Fibroblast of pulmonary artery (primary cell): ENCODE results near the gene PCDHA1.
A peak's percentile ranks its signal among the peaks of the same experiment; 100 is the strongest.

Source experiments
- DNase-seq: peaks from one replicate; pipeline ENCODE4 v3.0.0-alpha.2; 2010; ENCODE audit warnings: low read depth
- H3K4me3 ChIP-seq: replicated peaks from 2 replicates; pipeline ENCODE4 v1.5.1; 2011; ENCODE audit warnings: low read depth, mild to moderate bottlenecking, control low read depth, low read length, moderate library complexity
- TF ChIP-seq, protein P1 (sequence below): IDR thresholded peaks from 2 replicates; pipeline ENCODE4 v1.5.1; 2011; ENCODE audit warnings: mild to moderate bottlenecking, control low read depth, low read length, inconsistent platforms; ENCODE audit errors: missing control alignments

PCDHA1 gene

DNA sequence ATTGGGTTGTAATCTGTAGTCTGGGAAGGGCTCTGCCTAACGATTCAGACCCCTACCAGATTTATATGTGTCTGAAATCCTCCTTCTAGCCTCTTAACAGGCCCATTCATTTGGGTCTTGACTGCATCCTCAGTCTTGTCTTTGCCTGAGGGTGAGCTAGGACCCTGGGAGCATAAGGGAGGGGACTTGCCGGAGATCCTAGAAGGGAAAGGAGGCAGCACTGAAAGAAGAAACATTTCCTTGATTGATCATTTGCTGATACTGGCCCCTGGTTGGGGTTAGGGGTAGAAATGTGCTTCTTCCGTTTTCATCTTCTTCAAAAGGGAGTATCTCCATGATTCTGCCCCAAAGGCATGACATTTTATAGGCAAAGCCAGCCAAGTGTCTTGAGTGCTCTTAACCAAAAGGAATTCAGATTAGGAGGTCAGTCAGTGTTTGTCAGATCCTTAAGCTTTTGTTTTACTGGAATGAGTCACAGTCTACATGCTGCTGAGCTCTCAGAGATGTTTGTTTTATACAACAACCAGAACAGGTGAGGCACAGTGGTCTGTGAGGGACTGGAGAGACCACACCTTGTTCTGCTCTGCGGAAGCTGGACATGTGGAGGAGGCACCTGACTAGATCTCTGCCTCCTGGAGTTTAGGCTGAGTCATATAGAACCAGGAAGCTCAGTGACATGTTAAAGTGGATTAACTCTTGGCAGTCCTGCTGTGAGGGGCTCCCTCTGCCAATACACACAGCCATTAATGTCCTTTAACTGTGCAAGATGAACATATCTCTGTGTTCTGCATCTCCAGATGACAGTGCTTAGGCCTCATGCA, 218.1 kb downstream of the PCDHA1 start:
- TF ChIP-seq, protein P1, sequence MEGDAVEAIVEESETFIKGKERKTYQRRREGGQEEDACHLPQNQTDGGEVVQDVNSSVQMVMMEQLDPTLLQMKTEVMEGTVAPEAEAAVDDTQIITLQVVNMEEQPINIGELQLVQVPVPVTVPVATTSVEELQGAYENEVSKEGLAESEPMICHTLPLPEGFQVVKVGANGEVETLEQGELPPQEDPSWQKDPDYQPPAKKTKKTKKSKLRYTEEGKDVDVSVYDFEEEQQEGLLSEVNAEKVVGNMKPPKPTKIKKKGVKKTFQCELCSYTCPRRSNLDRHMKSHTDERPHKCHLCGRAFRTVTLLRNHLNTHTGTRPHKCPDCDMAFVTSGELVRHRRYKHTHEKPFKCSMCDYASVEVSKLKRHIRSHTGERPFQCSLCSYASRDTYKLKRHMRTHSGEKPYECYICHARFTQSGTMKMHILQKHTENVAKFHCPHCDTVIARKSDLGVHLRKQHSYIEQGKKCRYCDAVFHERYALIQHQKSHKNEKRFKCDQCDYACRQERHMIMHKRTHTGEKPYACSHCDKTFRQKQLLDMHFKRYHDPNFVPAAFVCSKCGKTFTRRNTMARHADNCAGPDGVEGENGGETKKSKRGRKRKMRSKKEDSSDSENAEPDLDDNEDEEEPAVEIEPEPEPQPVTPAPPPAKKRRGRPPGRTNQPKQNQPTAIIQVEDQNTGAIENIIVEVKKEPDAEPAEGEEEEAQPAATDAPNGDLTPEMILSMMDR, result no peak
- no peak overlapping the region for H3K4me3 ChIP-seq
- peak; percentile 2 for DNase-seq

DNA sequence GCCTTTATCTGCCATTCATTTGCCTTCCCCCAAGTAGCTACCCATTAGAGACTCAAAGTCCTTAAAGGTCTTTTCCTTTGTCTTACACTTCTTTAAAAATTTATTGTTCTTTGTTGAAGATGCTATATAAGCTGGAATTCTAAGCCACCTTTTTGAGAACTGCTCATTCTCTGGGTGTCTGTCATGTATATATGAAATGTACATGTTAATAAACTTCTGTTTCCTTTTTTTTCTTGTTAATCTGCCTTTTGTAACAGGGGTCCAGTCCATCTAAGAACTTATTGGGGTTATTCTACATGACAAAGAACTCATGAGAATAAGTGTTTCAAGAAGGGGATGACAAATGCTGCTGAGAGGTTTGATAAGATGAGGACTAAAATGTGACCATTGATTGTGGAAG, 221.9 kb downstream of the PCDHA1 start:
- TF ChIP-seq, protein P1, result no peak
- DNase-seq, result no peak
- no peak overlapping the region for H3K4me3 ChIP-seq

DNA sequence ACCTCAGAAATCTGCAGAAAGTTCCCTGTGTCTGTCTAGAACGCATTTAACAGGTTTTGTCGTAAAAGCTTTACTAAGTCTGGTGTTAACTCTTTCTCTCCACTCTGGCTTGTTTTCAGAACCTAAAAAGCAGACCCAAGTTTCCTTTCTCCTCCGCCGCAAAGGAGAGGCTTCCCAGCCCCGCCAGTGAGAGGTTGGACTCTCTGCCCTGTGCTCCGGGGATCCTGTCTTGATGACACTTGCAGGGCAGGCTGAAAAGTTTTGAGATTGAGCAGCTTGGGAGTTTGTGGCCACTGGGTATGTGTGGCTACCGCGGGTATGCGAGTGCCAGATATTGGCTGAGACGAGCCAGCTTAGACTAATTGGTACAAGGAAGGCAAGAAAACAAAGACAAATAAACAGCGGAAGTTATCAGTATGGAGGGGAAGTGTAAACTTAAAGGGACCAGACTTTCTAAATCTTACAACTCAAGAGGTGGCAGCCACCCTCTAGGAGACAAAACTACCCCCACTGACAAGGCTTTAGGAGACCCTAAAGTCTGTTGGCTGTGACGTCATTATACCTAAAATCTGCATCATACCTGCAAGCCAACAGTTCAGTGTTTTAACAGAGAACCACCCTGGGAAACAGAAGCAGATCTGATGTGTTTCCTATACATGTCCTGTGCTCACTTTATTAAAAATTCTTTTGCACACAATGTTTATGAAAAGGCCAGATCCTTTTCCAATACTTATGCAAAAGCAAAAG, 224.3 kb downstream of the PCDHA1 start:
- no peak for DNase-seq
- TF ChIP-seq, protein P1, result no peak
- no peak overlapping the region for H3K4me3 ChIP-seq

DNA sequence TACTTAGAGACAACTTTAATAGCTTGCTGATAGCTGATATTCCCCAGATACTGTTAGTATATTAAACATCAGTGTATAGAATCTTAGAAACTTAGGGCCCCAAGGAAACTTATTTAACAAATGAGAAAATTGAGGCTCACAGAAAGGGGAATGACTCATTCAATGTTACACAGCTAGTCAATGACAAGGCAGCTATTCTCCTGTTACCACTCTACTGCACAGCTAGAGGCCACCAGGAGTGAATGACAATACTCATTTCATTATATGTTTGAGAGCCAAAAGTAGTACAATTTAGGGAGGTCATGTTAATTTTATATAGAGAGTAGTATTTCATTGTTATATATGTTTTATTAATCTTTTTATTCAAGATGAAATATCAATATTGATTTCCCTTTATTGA, 232.0 kb downstream of the PCDHA1 start:
- H3K4me3 ChIP-seq, result no peak overlapping the region
- TF ChIP-seq, protein P1, result no peak
- DNase-seq, result no peak

DNA sequence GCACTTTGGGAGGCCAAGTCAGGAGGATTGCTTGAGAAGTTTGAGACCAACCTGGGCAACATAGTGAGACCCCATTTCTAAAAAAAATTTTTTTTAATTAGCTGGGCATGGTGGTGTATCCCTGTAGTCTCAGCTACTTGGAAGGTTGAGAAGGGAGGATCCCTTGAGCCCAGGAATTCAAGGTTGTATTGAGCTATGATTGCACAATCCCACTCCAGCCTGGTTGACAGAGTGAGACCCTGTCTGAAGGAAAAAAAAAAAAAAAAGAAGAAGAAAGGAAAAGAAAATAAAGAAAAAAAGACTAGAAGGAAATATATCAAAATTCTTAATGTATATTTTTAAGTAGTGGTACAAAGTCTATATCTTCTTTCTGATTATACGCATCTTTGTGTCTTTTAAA, 236.4 kb downstream of the PCDHA1 start:
- H3K4me3 ChIP-seq, result no peak overlapping the region
- no peak for DNase-seq
- TF ChIP-seq, protein P1, result no peak

DNA sequence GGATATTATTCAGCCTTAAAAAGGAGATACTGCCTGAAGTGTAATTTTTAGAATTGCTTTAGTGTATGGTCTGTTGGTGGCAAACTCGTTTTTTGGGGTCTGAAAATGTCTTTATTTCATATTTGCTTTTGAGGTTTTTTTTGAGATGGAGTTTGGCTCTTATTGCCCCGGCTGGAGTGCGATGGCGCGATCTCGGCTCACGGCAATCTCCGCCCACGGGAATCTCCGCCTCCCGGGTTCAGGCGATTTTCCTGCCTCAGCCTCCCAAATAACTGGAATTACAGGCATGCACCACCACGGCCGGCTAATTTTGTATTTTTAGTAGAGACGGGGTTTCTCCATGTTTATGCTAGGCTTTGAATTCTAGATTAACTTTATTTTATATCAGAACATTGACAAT, 245.1 kb downstream of the PCDHA1 start:
- no peak for DNase-seq
- no peak overlapping the region for H3K4me3 ChIP-seq
- TF ChIP-seq, protein P1, result no peak
